Heart left ventricle (tissue), 13 donors: Measurements from ENCODE around the gene XIRP1.

ENCODE experiments used
- CTCF ChIP-seq, 12 donors: fragments of 200-600 bp; sonication (generic) in 4 of 12; IDR thresholded peaks; one replicate each; pipeline versions ENCODE4 v1.5.0 to v1.8.0; 2018 to 2022; ENCODE audit warnings: antibody characterized with exemption in 12 of 12, mild to moderate bottlenecking in 5 of 12
- POLR2A ChIP-seq, 2 donors: fragments of 450-650 bp; IDR thresholded peaks; one replicate each; pipeline ENCODE4 v1.6.1; 2017; ENCODE audit warnings: antibody characterized with exemption in 2 of 2, mild to moderate bottlenecking in 2 of 2, moderate library complexity in 2 of 2
- donor health status: ischemic (EF 13 %, LVEDD 7.1; RV severe dilation, severe dysfunction).
- donor health status: DM: no; HTN: yes; CAD: no.
- donor health status: DM: no; HTN: no; CAD: no.
- donor health status: ischemic (EF 25% LVEDD 6.9; RV normal size, moderate dysfunction).
- donor health status: ischemic (EF 25% LVEDD 5.7; RV mildly dilated, moderate dysfunction).
- donor health status: ischemic (EF 35%, LVEDD 5.7; RV mildly dilated, moderate dysfunction).
- donor health status: nonischemic (EF 11% LVEDD 7.7; RV severe dilation, severe dysfunction).
- donor health status: DM: yes; HTN: yes; CAD: no.
- donor health status: PGD.
- donor health status: ischemic (EF 29% LVEDD 5.4; RV normal size, mild dysfunction).
- donor health status: nonischemic (EF 23%, LVEDD 6.1; RV moderate dilation, normal function).

- TF ChIP-seq CTCF (IDR thresholded peaks at IDR 0.05) (no peak), POLR2A (IDR thresholded peaks at IDR 0.05) (no peak)
Measured at GRCh38 chr3:39154280-39155021, 37.9 kb downstream of the XIRP1 start.
